ENCODE data around the gene EXOSC2. TPM values are rescaled to one million over a fixed set of nuclear protein-coding genes. Genes with fewer than 3 reads are reported as not detected.
A peak's percentile ranks its signal among the peaks of the same experiment; 100 is the strongest.

The EXOSC2 gene
- total and polyA plus RNA-seq, 2 of the 8 experiments (the other 6 are each of a cell fraction or from before 2014, with no cell fraction given): 47.8 to 93.6 TPM

DNA sequence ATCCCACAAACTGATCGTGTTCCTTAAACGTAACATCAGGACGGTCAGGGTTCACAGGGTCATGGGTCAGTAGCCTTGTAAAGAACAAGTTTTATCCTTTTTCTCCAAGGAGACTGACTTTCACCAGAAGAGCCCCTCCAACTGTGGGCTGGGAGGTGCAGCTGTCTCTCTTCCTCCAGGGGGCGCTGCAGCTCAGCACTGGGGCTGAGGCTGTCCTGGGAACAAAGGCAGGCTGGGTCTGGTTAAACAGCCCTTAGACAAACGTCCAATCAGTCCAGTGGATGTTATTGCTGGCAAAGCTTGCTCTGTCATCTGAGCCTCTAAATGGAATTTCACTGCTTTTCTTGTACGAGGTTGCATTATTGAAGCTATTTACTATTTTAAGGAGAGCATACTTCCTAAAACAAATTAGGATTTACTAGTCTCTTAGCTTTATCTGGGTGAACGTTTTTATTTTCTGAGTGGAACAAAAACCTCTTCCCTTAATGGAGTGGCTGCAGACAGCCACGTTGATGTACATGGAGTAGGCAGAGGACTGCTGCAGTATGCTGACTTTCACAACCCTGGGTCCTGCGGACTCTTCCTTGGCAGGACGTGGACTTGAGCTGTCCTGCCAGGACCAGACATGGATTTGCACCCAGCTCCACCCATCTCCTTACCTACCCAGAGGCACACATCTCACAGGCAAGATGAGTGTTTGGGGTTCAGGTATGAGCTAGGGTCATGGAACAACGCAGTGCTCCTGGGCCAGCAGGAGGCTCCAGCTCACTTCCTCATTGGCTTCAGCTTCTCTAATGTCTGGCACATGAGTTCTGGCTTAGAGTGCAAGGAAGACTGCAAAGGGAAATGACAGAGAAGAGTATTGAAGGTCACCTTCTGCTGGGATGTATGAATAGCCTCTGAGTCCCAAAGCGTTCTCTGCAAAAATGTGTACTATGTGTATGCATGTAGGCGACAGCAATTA lies 7.8 kb downstream of the EXOSC2 start (continued):
- TF ChIP-seq, protein P1, sequence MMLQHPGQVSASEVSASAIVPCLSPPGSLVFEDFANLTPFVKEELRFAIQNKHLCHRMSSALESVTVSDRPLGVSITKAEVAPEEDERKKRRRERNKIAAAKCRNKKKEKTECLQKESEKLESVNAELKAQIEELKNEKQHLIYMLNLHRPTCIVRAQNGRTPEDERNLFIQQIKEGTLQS (IDR thresholded peaks at IDR 0.05; ENCODE audit: insufficient read depth, low read depth, low read length): no peak
- TF ChIP-seq RAD21 (IDR thresholded peaks at IDR 0.05 in 1 of 2, conservative IDR thresholded peaks at IDR 0.05 in 1 of 2; ENCODE audit: low read depth in 2 of 2, low read length in 2 of 2): peak; percentile 75 to 79

Measured in H1 (cell line).